Measurements from ENCODE around the gene CCDC83.

Gene CCDC83

GRCh38 chr11:85819441-85819840 is 35.7 kb upstream of the CCDC83 start:
- no peaks in the 10 kb centered on the region for H3K36me3 ChIP-seq (ENCODE audit: control insufficient read depth, insufficient read depth, low read length)
- no peaks in the 10 kb centered on the region; the same call in 1 of the 2 replicates for H3K27me3 ChIP-seq (replicated peaks; ENCODE audit: control insufficient read depth, insufficient read depth, low read length)
- no peak overlapping the region for H3K4me3 ChIP-seq (replicated peaks; ENCODE audit: low read depth, low read length)
- no peak for DNase-seq (ENCODE audit: extremely low read depth, insufficient read length)
- TF ChIP-seq CTCF (IDR thresholded peaks at IDR 0.05; ENCODE audit: insufficient read depth, low read length, poor library complexity, severe bottlenecking), result no peak

GRCh38 chr11:85821636-85822035 is 33.5 kb upstream of the CCDC83 start:
- Histone ChIP-seq H3K36me3 (ENCODE audit: control insufficient read depth, insufficient read depth, low read length) (no peaks in the 10 kb centered on the region), H3K4me3 (replicated peaks; ENCODE audit: low read depth, low read length) (no peak overlapping the region), H3K27me3 (replicated peaks; ENCODE audit: control insufficient read depth, insufficient read depth, low read length) (no peaks in the 10 kb centered on the region; the same call in 1 of the 2 replicates)
- no peak for TF ChIP-seq CTCF (IDR thresholded peaks at IDR 0.05; ENCODE audit: insufficient read depth, low read length, poor library complexity, severe bottlenecking)
- no peak for DNase-seq (ENCODE audit: extremely low read depth, insufficient read length)

- Histone ChIP-seq H3K27me3 (replicated peaks; ENCODE audit: control insufficient read depth, insufficient read depth, low read length) (no peaks in the 10 kb centered on the region; the same call in 1 of the 2 replicates), H3K36me3 (ENCODE audit: control insufficient read depth, insufficient read depth, low read length) (no peaks in the 10 kb centered on the region), H3K4me3 (replicated peaks; ENCODE audit: low read depth, low read length) (no peak overlapping the region)
- TF ChIP-seq CTCF (IDR thresholded peaks at IDR 0.05; ENCODE audit: insufficient read depth, low read length, poor library complexity, severe bottlenecking), result no peak
- no peak for DNase-seq (ENCODE audit: extremely low read depth, insufficient read length)
Measured at GRCh38 chr11:85822814-85823213, 32.4 kb upstream of the CCDC83 start.

GRCh38 chr11:85823816-85824215 is 31.4 kb upstream of the CCDC83 start:
- Histone ChIP-seq H3K36me3 (ENCODE audit: control insufficient read depth, insufficient read depth, low read length) (no peaks in the 10 kb centered on the region), H3K27me3 (replicated peaks; ENCODE audit: control insufficient read depth, insufficient read depth, low read length) (no peaks in the 10 kb centered on the region; the same call in none of the 2 replicates), H3K4me3 (replicated peaks; ENCODE audit: low read depth, low read length) (no peak overlapping the region)
- TF ChIP-seq CTCF (IDR thresholded peaks at IDR 0.05; ENCODE audit: insufficient read depth, low read length, poor library complexity, severe bottlenecking), result no peak
- DNase-seq (ENCODE audit: extremely low read depth, insufficient read length), result no peak

GRCh38 chr11:85825616-85826015 is 29.6 kb upstream of the CCDC83 start:
- no peak for DNase-seq (ENCODE audit: extremely low read depth, insufficient read length)
- Histone ChIP-seq H3K27me3 (replicated peaks; ENCODE audit: control insufficient read depth, insufficient read depth, low read length) (no peaks in the 10 kb centered on the region; the same call in none of the 2 replicates), H3K4me3 (replicated peaks; ENCODE audit: low read depth, low read length) (no peak overlapping the region), H3K36me3 (ENCODE audit: control insufficient read depth, insufficient read depth, low read length) (no peaks in the 10 kb centered on the region)
- no peak for TF ChIP-seq CTCF (IDR thresholded peaks at IDR 0.05; ENCODE audit: insufficient read depth, low read length, poor library complexity, severe bottlenecking)
